SK-N-SH (cell line): Measurements from ENCODE around the gene SYNPO2. TPM values are rescaled to one million over a fixed set of nuclear protein-coding genes. Genes with fewer than 3 reads are reported as not detected.

Experiments
- CTCF ChIA-PET: fragments of 300-600, 350-600 bp; formaldehyde crosslinking; extraction: SDS; loops from one replicate; lab custom pipeline; 2021; lab: Yijun Ruan, JAX
- POLR2A ChIA-PET: fragments of 350-600 bp; sonication (Branson Sonifier 250); formaldehyde crosslinking; extraction: SDS; loops from one replicate; lab custom pipeline; 2020; ENCODE audit warnings: antibody characterized with exemption, inconsistent platforms; lab: Yijun Ruan, JAX
- DNase-seq: peaks from one replicate; pipeline ENCODE4 v3.0.0; 2012
- H2AFZ ChIP-seq: fragments of 200-600 bp; sonication (generic); 2 replicates; pipeline ENCODE4 v1.8.1; 2016; ENCODE audit warnings: antibody characterized with exemption, mild to moderate bottlenecking, low read depth
- H3F3A ChIP-seq: fragments of 200-600 bp; sonication (generic); replicated peaks from 2 replicates; pipeline ENCODE3; 2016; ENCODE audit warnings: antibody characterized with exemption, mild to moderate bottlenecking; ENCODE audit not compliant: insufficient read depth
- H3K27ac ChIP-seq, 2 experiments: fragments of 200-500 bp in 1 of 2; fragments of 200-600 bp in 1 of 2; sonication (Bioruptor generic) in 1 of 2; sonication (generic), shearing (Covaris generic) in 1 of 2; 2 replicates each; pipeline versions ENCODE4 v1.5.1 to v1.6.1; 2014 to 2016; ENCODE audit warnings: low read depth in 2 of 2, inconsistent platforms in 1 of 2, low read length in 1 of 2, mild to moderate bottlenecking in 1 of 2, mixed read lengths in 1 of 2
- H3K27me3 ChIP-seq: fragments of 200-600 bp; sonication (generic), shearing (Covaris generic); 2 replicates; pipeline ENCODE4 v1.6.1; 2016; ENCODE audit warnings: mixed run types; ENCODE audit not compliant: insufficient read depth
- H3K36me3 ChIP-seq, 2 experiments: fragments of 200-500 bp in 1 of 2; fragments of 200-600 bp in 1 of 2; sonication (Bioruptor generic) in 1 of 2; sonication (generic) in 1 of 2; replicated peaks in 1 of 2; 2 replicates each; pipeline versions ENCODE3 to v1.5.1; 2014 to 2016; ENCODE audit warnings: low read length in 1 of 2, mild to moderate bottlenecking in 1 of 2; ENCODE audit not compliant: insufficient read depth in 2 of 2, control insufficient read depth in 1 of 2
- H3K4me1 ChIP-seq, 2 experiments: fragments of 200-500 bp in 1 of 2; fragments of 200-600 bp in 1 of 2; sonication (Bioruptor generic) in 1 of 2; sonication (generic), shearing (Covaris generic) in 1 of 2; 2 replicates each; pipeline versions ENCODE4 v1.5.1 to v1.6.1; 2014 to 2016; ENCODE audit warnings: low read depth in 1 of 2, low read length in 1 of 2, mixed run types in 1 of 2; ENCODE audit not compliant: insufficient read depth in 2 of 2, control insufficient read depth in 1 of 2
- H3K4me2 ChIP-seq: fragments of 200-600 bp; sonication (generic), shearing (Covaris generic); 2 replicates; pipeline ENCODE4 v1.6.1; 2017; ENCODE audit warnings: mixed run types
- H3K4me3 ChIP-seq, 2 experiments: fragments of 200-500 bp in 1 of 2; fragments of 200-600 bp in 1 of 2; sonication (Bioruptor generic) in 1 of 2; sonication (generic), shearing (Covaris generic) in 1 of 2; 2 replicates each; pipeline versions ENCODE4 v1.5.1 to v1.8.1; 2014 to 2016; ENCODE audit warnings: low read depth in 2 of 2, inconsistent platforms in 1 of 2, low read length in 1 of 2, mild to moderate bottlenecking in 1 of 2, mixed read lengths in 1 of 2, moderate library complexity in 1 of 2
- H3K79me2 ChIP-seq: fragments of 200-600 bp; sonication (generic); 2 replicates; pipeline ENCODE4 v1.8.1; 2017; ENCODE audit warnings: mild to moderate bottlenecking; ENCODE audit not compliant: insufficient read depth
- H3K9ac ChIP-seq: fragments of 200-600 bp; sonication (generic); 2 replicates; pipeline ENCODE4 v1.6.1; 2017; ENCODE audit warnings: mixed run types
- H3K9me2 ChIP-seq: fragments of 200-600 bp; sonication (generic); 2 replicates; pipeline ENCODE4 v1.6.1; 2017; ENCODE audit warnings: mixed run types
- H3K9me3 ChIP-seq: fragments of 200-600 bp; sonication (generic); 2 replicates; pipeline ENCODE4 v1.6.1; 2017; ENCODE audit warnings: mixed run types, mild to moderate bottlenecking, moderate library complexity
- H4K20me1 ChIP-seq: fragments of 200-600 bp; sonication (generic); 2 replicates; pipeline ENCODE4 v1.6.1; 2017; ENCODE audit warnings: mild to moderate bottlenecking, mixed run types; ENCODE audit not compliant: insufficient read depth
- CHD2 ChIP-seq: fragments of 150-350 bp; IDR thresholded peaks from 2 replicates; pipeline ENCODE4 v1.6.1; 2018; ENCODE audit warnings: low read length; ENCODE audit not compliant: partially characterized antibody
- EP300 ChIP-seq, 2 experiments: IDR thresholded peaks; 2 replicates each; pipeline versions ENCODE4 v1.4.0 to v1.6.1; 2012; ENCODE audit warnings: borderline replicate concordance in 1 of 2, low read depth in 1 of 2, low read length in 1 of 2
- FOSL2 ChIP-seq: IDR thresholded peaks from 2 replicates; pipeline ENCODE4 v1.4.0; 2012; ENCODE audit warnings: low read depth, mild to moderate bottlenecking, moderate library complexity, borderline replicate concordance
- GABPA ChIP-seq: IDR thresholded peaks from 2 replicates; pipeline ENCODE4 v1.4.0; 2012; ENCODE audit warnings: low read depth, mild to moderate bottlenecking
- JUND ChIP-seq: IDR thresholded peaks from 2 replicates; pipeline ENCODE4 v1.4.0; 2012
- NFIC ChIP-seq: IDR thresholded peaks from 2 replicates; pipeline ENCODE4 v1.4.0; 2012; ENCODE audit warnings: borderline replicate concordance
- NRF1 ChIP-seq: IDR thresholded peaks from 2 replicates; pipeline ENCODE4 v1.6.1; 2012; ENCODE audit warnings: low read depth, mild to moderate bottlenecking, low read length
- RCOR1 ChIP-seq: fragments of 150-350 bp; IDR thresholded peaks from 2 replicates; pipeline ENCODE4 v1.6.1; 2017; ENCODE audit warnings: antibody characterized with exemption, low read length
- RFX5 ChIP-seq: IDR thresholded peaks from 2 replicates; pipeline ENCODE4 v1.6.1; 2012; ENCODE audit warnings: mild to moderate bottlenecking, improper control_type of control experiment, low read length
- RXRA ChIP-seq: IDR thresholded peaks from 2 replicates; pipeline ENCODE4 v1.4.0; 2012; ENCODE audit warnings: low read depth, mild to moderate bottlenecking, borderline replicate concordance
- SIN3A ChIP-seq: IDR thresholded peaks from 2 replicates; pipeline ENCODE4 v1.6.1; 2012; ENCODE audit warnings: low read depth, mild to moderate bottlenecking, low read length, moderate library complexity, borderline replicate concordance
- TCF12 ChIP-seq: IDR thresholded peaks from 2 replicates; pipeline ENCODE4 v1.4.0; 2012
- TEAD4 ChIP-seq: IDR thresholded peaks from 2 replicates; pipeline ENCODE4 v1.4.0; 2012; ENCODE audit warnings: mild to moderate bottlenecking, borderline replicate concordance; ENCODE audit not compliant: insufficient read depth
- YY1 ChIP-seq: IDR thresholded peaks from 2 replicates; pipeline ENCODE4 v1.4.0; 2012; ENCODE audit warnings: low read depth, mild to moderate bottlenecking
- WGBS: methylation state at CpG from one replicate; pipeline ENCODE4 v1.1.6; 2017; ENCODE audit warnings: low lambda C conversion rate; 5-methylcytosine and 5-hydroxymethylcytosine counted together
- polyA plus RNA-seq, 3 experiments: library from polyadenylated mRNA; depleted of rRNA; stranded (reverse); fragments of >200 nt; gene quantifications; 2 replicates each; pipeline ENCODE4 v1.2.3, GENCODE V29; 2012
- TF ChIP-seq, protein P1 (sequence below): fragments of 150-350 bp; IDR thresholded peaks from 2 replicates; pipeline ENCODE4 v1.6.1; 2016; ENCODE audit warnings: mild to moderate bottlenecking, low read depth, low read length
- TF ChIP-seq, protein P2 (sequence below): fragments of 150-350 bp; IDR thresholded peaks from 2 replicates; pipeline ENCODE4 v1.6.1; 2017; ENCODE audit warnings: antibody characterized with exemption, low read length, low read depth, borderline replicate concordance
- TF ChIP-seq, protein P3 (sequence below): IDR thresholded peaks from 2 replicates; pipeline ENCODE4 v1.4.0; 2012; ENCODE audit warnings: low read depth
- TF ChIP-seq, protein P4 (sequence below): IDR thresholded peaks from 2 replicates; pipeline ENCODE4 v1.4.0; 2012; ENCODE audit warnings: low read depth, borderline replicate concordance
- TF ChIP-seq, protein P5 (sequence below): IDR thresholded peaks from 2 replicates; pipeline ENCODE4; 2012

SYNPO2 gene
- polyA plus RNA-seq, 1 of the 3 experiments (the other 2 are of a cell fraction), result 7.2 TPM

DNA sequence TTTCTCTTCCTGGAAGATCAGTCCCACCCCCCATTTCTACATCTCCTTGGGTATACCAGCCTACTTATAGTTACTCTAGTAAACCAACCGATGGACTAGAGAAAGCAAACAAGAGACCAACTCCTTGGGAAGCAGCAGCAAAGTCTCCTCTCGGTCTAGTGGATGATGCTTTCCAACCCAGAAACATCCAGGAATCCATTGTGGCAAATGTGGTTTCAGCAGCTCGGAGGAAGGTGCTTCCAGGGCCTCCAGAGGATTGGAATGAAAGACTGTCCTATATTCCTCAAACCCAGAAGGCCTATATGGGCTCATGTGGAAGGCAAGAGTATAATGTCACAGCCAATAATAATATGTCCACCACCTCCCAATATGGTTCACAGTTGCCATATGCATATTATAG lies 168.8 kb downstream of the SYNPO2 start:
- Histone ChIP-seq H3K4me3 (no peak overlapping the region), H3K79me2 (no peaks in the 10 kb centered on the region), H3K36me3 (peaks cover 0 to 9% of the 10 kb centered on the region in 2 experiments), H3K9ac (no peak overlapping the region), H3K9me2 (no peaks in the 10 kb centered on the region), H3K4me1 (no peaks in the 10 kb centered on the region), H3K27ac (no peak overlapping the region), H3K27me3 (no peaks in the 10 kb centered on the region), H4K20me1 (no peaks in the 10 kb centered on the region), H3K4me2 (no peak overlapping the region), H3K9me3 (no peaks in the 10 kb centered on the region), H2AFZ (no peak overlapping the region), H3F3A (no peaks in the 10 kb centered on the region)
- 89% methylated on average over 3 of the region's 3 CpGs for WGBS
- TF ChIP-seq NFIC (no peak), RCOR1 (no peak), RFX5 (no peak), NRF1 (no peak), FOSL2 (no peak), RXRA (no peak), JUND (no peak), CHD2 (no peak), TCF12 (no peak), TEAD4 (no peak), YY1 (no peak), SIN3A (no peak), EP300 (IDR thresholded peaks at IDR 0.05; ENCODE audit: borderline replicate concordance in 1 of 2, low read depth in 1 of 2, low read length in 1 of 2) (no peak), GABPA (no peak)
- TF ChIP-seq, protein P1, sequence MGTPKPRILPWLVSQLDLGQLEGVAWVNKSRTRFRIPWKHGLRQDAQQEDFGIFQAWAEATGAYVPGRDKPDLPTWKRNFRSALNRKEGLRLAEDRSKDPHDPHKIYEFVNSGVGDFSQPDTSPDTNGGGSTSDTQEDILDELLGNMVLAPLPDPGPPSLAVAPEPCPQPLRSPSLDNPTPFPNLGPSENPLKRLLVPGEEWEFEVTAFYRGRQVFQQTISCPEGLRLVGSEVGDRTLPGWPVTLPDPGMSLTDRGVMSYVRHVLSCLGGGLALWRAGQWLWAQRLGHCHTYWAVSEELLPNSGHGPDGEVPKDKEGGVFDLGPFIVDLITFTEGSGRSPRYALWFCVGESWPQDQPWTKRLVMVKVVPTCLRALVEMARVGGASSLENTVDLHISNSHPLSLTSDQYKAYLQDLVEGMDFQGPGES, result no peak
- TF ChIP-seq, protein P2, sequence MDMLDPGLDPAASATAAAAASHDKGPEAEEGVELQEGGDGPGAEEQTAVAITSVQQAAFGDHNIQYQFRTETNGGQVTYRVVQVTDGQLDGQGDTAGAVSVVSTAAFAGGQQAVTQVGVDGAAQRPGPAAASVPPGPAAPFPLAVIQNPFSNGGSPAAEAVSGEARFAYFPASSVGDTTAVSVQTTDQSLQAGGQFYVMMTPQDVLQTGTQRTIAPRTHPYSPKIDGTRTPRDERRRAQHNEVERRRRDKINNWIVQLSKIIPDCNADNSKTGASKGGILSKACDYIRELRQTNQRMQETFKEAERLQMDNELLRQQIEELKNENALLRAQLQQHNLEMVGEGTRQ, result no peak
- TF ChIP-seq, protein P3, sequence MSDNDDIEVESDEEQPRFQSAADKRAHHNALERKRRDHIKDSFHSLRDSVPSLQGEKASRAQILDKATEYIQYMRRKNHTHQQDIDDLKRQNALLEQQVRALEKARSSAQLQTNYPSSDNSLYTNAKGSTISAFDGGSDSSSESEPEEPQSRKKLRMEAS, result no peak
- TF ChIP-seq, protein P4, sequence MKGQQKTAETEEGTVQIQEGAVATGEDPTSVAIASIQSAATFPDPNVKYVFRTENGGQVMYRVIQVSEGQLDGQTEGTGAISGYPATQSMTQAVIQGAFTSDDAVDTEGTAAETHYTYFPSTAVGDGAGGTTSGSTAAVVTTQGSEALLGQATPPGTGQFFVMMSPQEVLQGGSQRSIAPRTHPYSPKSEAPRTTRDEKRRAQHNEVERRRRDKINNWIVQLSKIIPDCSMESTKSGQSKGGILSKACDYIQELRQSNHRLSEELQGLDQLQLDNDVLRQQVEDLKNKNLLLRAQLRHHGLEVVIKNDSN, result no peak
- TF ChIP-seq, protein P5, sequence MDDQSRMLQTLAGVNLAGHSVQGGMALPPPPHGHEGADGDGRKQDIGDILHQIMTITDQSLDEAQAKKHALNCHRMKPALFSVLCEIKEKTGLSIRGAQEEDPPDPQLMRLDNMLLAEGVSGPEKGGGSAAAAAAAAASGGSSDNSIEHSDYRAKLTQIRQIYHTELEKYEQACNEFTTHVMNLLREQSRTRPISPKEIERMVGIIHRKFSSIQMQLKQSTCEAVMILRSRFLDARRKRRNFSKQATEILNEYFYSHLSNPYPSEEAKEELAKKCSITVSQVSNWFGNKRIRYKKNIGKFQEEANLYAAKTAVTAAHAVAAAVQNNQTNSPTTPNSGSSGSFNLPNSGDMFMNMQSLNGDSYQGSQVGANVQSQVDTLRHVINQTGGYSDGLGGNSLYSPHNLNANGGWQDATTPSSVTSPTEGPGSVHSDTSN, result no peak
- DNase-seq, result no peak
- POLR2A ChIA-PET, result no interaction called here
- CTCF ChIA-PET, result no interaction called here
